HG03521 (cell line): ENCODE results near the gene HAP1.
"Not testable (repeated sequence)": the region's sequence is repeated elsewhere in the genome, so short reads cannot be mapped to it uniquely, and the experiment has no call there.

ENCODE experiments used
- ATAC-seq: cut with Tn5 transposase; IDR thresholded peaks from one replicate; pipeline ENCODE4 v1.9.1; 2021; ENCODE audit warnings: mild to moderate bottlenecking, moderate library complexity; ENCODE audit not compliant: unreplicated experiment

The HAP1 gene

GRCh38 chr17:41675157-41676057 is 59.0 kb downstream of the HAP1 start:
- not testable (repeated sequence) for ATAC-seq
